ENCODE results near the gene ISG20L2.

ISG20L2 gene

DNA sequence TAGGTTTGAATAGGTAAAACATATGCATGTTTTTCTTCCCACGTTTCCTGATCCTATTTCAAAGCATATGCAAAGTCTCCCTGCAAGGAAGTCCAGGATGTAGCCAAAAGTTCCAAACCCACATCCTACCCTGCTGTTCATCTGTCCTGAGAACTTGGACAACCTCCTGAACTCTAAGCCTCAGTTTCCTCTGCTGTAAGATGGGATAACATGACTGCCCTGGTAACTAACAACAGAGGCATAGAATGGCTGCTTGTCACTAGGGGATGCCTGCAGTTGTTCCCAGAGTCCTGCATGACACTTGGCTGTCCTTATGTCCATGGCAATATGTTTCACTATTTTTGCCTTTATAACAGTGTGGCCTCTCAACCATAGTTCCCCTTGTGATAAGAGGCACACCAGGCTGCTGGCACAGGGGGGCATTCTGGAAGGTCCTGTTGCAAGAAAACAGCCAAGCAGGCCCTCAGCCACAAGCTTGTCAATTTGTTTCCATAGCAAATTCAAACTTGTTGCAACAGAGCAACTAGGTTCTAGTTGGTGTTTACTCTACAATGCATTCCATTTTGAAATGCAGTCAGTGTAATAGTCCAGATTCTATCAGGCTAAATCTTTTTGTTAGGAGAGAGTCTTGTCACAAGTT lies 24.4 kb upstream of the ISG20L2 start:
- no peak for DNase-seq

DNA sequence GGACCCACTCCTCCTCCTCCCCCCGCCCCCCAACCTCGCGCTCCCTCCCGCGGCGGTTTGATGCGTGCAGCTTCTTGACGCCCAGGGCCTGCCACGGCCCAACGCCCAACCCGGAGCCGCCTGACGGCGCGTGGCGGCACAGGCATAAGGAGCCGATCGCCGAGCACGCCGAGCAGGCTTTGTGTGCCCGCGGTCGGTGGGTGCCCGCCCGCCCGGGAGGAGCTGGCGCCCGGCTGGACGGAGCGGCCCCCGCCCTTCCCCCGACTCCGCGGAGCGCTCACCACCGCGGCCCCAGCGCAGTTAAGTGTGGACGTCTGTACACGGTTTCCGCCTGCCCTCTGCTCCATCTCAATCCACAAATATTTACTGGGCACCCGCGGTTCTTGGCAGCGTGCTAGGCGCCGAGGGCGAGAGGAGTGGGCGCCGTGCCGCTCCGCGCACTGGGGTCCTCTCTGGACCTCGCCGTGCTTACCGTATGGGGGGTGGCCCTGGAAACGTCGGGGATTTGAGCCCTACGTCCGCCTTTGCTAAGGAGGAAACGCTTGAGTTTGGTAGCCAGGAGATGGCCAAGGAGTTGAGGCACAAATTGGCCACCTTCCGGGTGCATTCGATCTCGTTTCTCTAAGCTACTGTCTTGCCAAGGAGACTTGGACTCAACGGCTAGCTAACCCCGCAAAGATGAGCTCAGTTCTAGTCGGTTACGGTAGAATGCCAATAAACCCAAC lies 23.4 kb upstream of the ISG20L2 start:
- peak; percentile 93 to 97 (median 96) for DNase-seq

DNA sequence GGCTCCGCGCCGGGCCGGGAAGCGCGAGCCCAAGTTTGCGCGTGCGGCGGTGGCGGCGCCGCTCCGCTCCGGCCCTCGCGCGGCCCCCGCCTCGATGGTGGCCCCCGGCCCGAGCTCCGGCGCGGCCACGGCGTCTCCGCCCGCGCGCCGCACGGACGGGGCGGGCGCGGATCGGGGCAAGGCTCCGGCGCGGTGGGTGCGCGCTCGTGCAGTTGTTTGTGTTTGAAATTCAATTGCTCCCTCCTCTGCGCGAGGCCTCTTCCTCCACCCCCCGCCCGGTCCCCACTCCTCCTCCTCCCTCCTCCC lies 22.8 kb upstream of the ISG20L2 start, which contains the start of gene HDGF:
Gene HDGF (minus strand): TSS at position 225 of the 306 bp plus-strand sequence. CDS start 246 bp downstream, outside the sequence.
- DNase-seq = no peak

DNA sequence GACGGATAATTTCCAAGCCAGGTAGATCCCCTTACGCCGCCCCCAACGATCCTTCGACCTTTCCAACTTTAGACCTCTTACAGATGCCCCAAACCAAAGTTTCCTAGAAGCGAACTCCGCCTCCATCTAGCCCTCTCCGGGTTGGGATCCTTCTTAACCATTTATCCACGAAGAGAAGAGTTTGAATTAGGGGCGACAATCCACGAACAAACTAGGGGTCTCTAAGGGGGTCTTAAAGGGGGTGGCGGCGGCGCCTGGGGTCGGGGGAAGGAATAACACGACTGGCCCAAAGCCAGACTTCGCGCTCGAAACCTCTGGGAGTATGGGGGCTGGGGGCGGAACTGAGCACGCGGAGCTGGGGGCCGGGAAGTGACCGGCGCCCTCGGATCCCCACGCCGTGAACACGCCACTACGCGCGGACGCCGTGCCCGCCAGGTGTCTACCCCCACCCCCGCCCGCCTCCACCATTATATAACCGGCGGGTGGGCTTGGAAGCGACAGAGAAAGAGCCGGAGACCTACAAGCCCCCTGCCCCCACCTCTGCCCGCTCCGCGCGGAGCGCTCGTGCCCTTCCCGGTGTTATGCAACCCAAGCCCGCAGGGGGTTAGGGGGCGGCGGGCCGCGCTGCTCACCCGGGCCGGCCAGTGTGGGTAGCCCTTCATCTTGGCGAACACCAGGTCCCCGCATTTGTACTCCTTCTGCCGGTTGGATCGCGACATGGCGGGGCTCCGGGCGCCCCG lies 22.3 kb upstream of the ISG20L2 start:
- DNase-seq = peak in 2 of 3 donors; percentile 48 to 68

DNA sequence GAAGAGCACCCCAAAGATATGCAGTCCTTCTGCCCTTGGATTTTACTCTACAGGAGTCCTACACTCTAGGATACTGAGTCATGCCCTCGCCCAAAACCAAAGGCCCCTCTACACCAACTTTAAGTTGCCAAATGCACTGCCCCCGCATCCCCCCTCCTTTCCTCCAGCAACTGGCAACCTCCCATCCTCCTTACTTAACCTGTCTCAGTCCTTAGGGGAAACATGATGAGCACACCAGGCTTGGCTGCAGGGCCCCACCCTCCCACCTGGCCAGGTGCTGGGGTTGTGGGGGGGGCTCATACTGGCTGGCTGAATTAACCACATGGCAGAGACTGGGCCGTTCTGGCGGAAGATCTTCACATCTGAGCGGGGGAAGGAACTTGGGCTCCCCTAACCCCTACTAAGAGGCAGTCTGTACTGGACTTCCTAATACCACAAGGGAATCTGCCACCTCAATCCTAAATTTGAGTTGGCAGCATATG lies 21.7 kb upstream of the ISG20L2 start:
- peak; percentile 31 to 50 (median 48) for DNase-seq

DNA sequence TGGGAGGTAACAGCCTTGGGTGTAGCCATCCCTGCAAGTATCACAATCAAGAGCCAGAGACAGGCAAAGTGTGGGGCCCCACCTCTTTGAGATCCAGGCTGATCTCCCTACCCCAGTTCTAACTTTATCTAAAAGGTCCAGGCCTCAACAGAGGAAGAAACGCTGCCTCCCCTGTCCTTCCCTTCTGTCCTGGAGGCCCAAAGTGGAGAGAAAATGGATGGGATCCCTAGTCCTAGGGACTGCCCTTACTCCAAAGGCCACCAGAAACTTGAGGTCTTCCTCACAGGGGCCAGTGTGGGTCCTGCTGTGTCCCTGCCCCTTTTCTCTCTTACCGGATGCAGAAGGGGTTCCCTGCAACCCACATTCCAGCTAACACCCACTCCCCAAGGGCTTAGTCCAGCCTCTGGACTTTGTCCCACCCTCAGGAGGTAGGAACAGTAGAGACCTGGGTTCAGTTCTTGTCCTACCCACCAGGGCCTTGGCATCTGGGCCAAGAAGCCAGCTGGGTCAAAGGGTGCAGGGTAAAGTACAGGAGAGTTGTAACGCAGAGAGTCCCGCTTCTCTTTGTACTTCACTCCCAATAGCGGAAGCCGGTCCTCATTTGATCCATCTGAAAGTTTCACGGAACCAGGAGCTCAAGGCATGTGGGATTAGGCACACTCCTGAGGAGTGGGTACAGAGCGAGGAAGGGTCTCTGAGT lies 21.0 kb upstream of the ISG20L2 start:
- DNase-seq = peak in 1 of 3 donors; percentile 40

DNA sequence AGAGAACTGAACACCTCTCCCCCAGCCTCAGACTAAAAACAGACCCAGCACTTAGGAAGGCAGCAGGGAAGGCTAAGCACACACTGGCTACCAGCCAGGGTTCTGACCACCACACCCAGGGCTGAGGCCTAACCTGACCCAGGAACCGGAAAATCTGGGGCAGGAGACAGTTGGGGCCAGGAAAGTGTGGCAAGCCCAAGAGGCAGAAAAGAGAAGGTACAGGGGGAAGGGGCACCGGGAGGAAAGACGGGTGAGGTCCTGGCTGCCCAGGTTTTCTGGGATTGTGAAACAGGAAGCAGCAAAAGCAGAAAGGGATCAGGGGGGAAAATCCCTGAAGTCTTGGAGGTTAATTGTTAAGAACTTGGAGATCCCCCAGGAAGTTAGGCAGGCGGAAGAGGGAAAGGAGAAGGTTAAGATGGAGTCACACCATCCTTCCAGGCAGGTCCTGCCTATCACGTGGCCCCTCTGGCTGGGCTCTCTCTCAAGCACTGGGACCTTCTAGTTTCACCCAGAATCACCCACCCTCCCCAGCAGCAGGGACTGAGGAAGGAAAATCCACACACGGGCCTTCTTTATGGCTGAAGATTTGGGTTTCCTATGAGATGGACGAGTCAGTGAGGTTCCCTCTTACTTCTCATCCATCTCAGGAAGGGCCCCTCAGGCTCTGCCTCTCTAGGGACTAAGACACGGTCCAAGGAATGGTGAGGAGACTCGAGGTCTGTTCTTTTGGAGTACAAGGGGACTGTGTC lies 20.3 kb upstream of the ISG20L2 start:
- DNase-seq = peak; percentile 89 to 95 (median 91)

DNA sequence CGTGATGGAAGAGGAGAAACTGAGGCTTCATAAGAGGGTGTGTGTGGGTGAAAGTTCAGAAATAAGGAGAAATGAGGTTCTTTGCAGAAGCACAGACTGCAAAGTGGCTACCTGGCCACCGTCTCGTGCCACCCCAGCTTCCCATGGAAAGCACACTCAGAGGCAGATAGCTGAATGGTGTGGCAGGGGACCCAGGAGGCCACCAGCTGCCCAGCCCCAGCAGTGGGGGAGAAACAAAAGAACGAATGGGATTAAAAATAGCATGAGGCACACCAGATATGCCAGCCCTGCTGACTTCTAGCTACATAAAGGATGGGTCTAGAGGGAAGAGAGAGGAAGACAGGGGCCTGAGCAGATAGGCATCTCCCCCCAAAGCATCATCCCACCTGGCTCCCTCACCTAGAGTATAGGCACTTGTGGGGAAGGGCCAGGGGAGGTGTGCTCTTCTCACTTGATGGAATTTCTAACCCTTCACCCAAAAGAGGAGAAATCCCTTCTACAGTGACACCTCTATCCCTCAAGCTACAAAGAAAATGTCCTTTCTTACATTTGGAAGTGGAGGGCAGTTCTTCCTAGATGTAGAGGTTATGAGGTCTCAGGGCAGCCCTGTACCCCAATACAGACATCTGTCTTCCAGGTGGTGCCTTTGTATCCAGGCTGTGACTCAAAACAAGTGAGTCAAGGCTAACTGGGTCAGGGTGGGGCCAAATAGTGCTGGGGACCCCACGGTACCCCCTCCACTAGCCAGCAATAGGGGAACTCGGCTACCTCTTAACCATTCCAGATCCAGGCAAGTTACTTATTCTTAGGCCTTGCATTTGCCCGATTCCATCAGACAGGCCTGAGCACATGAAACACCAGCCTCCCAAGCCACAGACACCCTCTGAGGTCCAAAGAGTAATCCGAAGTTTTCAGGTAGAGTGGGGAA lies 19.4 kb upstream of the ISG20L2 start:
- no peak for DNase-seq

DNA sequence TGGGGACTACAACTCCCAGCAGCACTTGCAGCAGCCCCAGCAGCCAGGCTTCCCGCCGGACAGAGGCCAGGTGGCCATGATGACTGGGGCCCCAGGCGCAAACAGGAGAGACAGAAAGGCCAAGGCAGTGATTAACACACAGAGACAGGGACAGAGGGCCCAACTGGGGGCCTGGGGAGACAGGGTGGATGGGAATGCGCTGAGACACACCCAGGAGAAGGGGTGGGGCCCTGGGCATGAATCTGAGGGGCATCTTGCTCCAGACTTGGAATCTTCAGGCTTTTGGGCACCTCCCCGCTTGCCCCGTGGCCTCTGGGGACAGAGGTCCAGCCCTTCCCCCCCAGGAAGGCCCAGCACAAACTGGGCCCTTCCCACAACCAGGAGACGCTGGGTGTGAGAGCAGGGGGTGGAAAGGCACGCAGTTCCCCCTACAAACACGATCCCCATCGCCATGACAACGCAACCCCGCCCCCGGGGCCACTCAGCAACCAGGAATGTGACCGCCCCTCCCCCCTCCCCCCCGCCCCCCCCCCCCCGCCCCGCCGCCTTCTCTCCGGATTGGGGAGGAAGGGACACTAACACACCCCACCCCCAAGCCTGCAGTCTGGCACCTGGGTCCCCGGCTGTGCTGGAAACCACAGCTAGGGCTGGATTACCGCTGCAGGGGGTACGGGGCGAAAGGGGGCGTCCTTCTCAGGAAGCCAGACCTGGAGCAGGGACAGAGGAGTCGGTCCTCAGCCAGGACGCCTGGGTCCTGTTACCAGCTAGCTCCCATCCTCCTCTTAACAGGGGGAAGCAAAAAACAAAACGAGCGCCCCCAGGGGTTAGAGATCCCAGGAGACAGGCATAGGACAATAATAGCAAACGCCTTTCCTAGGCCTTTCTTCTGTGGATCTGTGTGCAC lies 18.4 kb upstream of the ISG20L2 start:
- peak; percentile 65 to 86 (median 71) for DNase-seq

DNA sequence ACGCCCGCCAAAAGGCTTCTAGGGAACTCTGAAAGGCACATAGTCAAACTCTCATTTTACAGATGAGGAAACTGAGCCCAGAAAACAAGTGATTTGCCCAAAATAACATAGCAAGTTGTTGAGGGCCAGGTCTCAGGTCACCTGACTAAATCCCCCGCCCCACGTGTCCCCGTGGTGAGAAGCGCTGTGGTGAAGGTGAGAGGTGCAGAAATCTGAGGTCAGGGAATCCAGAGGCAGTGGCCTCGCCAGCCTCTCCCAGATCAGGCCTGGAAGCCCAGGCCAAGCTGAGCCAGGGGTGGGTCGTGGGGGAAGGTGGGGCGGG lies 17.8 kb upstream of the ISG20L2 start:
- no peak for DNase-seq

DNA sequence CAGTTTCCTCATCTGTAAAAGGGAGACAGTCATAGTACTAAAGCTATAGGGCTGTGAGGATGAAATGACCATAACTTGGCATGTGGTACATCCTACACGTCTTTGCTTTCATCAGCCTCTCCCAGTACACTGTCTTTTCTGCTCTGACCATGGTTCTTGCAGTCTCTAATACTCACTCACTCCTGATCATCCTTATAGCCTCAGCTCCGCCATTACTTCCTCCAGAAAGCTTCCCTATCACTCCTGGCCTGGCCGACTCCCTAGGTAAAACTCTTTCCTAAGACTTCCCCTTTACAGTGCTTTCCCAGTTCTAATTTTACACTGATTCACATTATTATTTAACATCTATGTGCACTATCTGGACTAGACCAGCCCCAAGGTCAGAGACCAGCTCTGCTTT lies 17.3 kb upstream of the ISG20L2 start:
- peak in 1 of 3 donors; percentile 30 for DNase-seq

DNA sequence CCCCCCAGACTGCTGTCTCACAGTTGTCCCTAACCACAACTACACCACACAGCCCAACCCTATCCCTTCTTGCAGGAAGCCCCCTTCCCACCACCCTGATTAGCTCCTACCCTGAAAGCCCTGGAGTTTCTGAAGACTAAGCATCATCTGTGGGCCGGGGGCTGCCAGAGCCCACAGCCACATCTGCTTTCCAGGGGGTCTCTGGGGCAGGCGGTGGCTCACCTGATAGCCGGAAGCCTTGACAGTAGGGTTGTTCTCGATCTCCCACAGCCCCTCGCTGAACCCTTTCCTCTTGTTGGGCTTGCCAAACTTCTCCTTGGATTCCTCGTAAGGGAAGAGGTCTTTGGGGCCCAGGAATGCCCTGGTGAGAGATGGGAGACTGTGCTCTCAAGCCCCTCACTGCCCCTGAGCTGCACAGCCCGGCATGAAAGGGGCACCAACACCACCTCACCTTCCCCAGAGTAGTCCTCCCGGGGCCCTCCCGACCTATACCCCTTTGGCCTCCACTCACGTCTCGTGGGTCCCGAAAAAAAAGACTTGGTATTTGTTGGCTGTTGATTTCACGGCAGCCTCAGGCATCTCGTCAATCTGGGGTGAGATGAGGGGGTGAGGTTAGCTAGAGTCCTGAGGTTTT lies 16.3 kb upstream of the ISG20L2 start:
- no peak for DNase-seq

DNA sequence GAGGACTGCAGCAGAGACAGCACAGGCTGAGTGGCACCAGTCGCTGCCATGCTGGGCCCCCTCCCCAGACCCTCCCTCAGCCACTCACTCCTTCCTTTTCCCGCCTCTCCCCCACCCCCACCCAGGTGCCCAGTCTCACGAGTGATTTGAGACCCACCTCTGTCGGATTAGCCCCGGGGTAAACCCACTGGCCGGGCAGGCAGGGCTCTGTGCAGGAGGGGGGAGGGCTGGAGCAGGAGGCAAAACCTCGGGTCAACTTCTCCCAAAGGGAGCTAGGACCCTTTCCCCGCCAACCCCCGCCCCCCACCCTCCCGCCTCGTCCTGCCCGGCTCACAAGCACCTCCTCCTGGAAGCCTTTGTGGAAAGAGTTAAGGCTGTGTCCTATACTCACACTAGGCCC lies 15.8 kb upstream of the ISG20L2 start:
- no peak for DNase-seq

DNA sequence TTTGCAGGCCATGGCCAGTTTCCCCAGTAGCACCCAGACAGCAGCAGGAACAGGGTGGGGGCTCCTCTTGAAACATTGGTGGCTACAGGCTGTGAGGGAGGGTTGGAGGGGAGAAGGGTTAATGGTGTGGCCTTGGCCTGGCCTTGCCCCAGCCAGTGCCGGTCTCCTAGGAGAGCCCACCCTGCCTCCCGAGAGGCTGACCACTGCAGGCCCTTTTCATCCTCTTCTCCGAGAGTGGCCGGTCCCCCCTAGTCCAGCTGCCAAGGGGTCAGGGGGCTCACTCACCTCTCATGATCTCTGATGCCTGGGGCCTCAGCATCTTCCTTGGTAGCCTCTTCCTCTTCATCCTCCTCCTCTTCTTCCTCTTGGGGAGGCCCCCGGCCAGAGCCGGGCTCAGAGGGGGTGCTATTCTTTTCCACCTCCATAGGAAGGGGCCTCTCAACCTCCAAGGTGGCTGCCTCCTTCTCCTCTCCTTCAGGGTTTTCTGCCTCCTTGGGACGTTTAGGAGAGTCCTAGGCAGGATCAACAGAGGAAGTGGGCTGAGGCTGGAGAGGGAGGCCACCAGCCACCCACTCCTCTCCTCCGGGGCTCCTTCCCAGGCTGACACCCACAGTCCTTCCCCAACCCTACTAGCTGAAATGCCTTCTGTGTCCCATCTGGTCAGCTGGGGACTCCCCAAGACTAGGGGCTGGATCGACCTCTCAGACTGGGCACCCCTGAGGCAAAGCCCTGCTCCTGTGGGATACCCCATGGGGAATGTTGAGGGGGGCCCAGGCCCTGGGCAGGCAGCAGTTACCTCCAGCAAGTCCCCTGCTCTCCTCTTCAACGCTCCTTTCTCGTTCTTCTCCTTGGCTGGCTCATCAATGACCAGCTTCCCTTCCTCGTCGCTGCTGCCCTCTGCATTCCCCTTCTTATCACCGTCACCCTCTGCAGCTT lies 15.1 kb upstream of the ISG20L2 start:
- peak in 1 of 3 donors; percentile 52 for DNase-seq

DNA sequence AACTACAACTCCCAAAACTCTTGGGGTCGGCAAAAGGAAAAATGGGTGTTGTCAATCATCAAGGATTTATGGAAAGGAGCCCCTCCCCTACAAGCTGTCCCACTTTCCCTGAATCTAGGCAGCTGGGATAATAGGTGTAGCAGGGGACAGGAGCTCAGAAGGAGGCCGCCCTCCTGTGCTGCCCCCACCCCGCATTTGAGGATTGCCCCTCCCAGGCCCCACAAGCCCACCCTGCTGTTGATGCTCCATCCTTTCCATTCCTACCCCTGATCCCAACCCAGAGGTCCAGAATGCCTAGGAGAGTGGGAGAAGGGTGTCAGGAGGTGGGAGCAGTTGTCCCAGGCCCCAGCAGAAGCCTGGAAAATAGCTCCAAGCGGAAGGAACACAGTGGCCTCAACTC lies 14.2 kb upstream of the ISG20L2 start:
- no peak for DNase-seq

DNA sequence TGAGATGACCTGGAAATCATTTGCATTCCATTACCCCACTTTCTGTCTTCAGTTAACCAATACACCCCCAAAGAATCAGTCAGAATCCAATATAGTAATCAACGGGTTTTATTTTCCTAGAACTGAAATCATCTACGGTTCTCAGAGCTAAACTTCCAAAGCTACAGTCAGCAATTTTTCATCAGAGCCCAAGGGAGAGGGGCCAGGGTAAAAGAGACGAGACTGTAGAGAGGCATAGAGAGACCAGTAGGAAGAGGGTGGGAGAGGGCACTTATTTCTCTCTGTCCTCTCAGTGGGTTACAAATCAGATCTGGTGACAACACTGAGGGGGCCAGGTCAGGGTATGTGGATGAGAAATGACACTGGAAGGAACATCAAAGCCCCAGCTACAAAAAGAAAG lies 13.5 kb upstream of the ISG20L2 start:
- no peak for DNase-seq

DNA sequence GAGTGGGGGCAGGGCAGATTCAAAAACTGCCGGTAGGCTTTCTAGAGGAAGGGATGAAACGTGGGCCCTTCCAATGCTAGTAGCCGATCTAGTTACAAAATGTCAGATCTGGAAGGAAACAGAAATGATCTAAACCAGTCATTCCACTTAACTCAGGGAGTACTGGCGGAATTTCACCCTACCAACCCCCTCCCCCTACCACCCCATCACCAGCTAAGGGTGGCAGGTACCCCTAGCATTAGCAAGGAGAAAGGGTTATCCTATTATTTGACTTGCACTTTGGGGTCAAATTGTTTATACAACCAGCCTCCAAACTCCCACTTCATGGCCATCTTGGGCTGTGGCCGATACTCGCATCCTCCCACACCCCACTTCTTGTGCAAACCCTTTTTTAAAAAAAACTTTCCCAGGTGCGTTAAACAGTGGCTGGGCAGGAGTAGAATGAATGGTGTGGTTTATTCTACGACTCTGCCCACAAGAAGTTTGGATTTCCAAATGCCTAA lies 13.0 kb upstream of the ISG20L2 start:
- DNase-seq = no peak

DNA sequence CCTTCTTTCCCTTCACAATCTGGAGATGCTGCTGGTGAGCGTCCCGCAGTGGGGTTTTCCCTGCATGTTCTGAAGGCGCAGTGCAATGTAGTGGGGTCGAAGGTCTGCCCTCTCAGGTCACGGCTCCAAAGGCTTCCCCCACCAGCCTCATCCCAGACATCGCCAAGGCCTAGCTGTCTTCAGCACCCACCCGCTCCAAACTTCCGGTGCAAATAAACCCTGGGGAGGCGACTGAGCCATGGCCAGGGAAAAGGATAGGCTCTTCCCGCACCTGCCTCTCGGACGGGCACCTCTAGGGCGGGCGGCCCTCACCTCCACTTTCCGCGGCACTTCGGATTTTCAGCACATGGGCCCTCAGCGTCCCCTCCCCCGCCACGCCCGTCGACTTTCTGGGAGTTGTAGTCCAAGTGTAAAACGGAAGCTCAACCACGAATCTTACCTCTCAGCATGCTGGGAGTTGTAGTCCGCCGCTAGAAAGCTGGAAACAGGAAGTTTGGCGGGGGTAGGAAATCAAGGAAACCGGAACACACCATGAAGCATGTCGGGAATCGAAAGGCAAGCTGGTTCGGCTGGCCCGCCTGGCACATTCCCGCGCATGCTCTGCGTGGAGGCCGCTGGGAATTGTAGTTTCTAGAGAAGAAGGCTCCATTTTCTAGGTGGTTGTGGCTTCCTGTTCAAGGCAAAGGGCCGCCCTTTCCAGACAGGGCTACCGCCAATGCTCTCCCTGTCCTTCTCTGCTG lies 12.3 kb upstream of the ISG20L2 start, which contains the start of gene MRPL24:
Gene MRPL24 (minus strand): TSS at position 348 of the 740 bp plus-strand sequence. CDS start 2,384 bp downstream, outside the sequence.
- peak; percentile 96 to 99 (median 99) for DNase-seq

Measured in suppressor macrophage treated with lipopolysaccharide for 1 hour (primary cell).